Activated CD4-positive, alpha-beta T cell treated with anti-CD3 and anti-CD28 coated beads for 24 hours (primary cell): ENCODE results near the gene TOX4.
"Not testable (repeated sequence)": the region's sequence is repeated elsewhere in the genome, so short reads cannot be mapped to it uniquely, and the experiment has no call there.

Experiments
- DNase-seq, 2 donors: peaks; one replicate each; pipeline ENCODE4 v3.0.0-alpha.2; 2020; ENCODE audit warnings: low read depth in 2 of 2

The TOX4 gene

GRCh38 chr14:21476925-21477681 lies at the start of gene TOX4, which contains the start of gene RAB2B:
Gene TOX4 (plus strand): TSS chr14:21477195. CDS start chr14:21477279, 84 bp downstream.
Gene RAB2B (minus strand): TSS chr14:21476959. CDS start chr14:21476872, 87 bp downstream.
- peak; percentile 82 to 90 for DNase-seq

DNA sequence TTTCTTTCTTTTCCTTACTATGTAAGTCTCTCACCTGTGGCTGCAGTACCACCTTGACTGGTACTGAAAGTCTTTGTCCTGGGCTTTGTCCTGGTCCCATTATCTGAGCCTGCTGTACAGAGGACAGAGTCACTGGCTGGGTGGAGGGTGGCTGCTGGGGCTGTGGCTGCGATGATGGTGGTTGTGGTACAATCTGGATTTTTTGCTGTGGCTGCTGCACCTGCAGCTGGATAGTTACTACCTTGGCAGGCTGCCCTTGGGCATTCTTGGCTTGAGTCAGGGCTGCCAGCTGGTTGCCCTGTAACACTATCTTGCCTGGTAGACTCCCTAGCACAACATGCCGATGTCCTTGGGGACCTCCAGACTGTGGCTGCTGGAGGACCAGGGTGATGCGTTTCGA lies 48.1 kb upstream of the TOX4 start:
- no peak for DNase-seq

DNA sequence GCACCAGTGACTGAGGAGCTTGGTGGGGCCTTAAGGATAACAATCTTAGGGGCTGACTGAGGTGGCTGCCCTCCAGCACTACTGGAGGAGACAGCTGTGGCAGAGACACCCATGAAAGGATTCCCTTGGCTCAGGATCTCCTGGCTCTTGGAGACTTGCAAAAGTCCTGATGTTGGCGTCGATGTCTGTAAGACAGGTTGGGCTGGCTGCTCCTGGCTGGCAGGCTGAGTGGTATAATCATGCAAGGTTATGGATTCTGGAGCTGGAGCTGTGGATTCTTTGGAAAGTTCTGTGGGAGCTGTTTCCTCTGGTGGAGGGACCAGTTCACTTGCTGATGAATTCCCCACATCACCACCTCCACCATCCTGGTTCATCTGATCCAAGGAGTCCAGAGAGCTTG lies 45.9 kb upstream of the TOX4 start:
- no peak for DNase-seq

DNA sequence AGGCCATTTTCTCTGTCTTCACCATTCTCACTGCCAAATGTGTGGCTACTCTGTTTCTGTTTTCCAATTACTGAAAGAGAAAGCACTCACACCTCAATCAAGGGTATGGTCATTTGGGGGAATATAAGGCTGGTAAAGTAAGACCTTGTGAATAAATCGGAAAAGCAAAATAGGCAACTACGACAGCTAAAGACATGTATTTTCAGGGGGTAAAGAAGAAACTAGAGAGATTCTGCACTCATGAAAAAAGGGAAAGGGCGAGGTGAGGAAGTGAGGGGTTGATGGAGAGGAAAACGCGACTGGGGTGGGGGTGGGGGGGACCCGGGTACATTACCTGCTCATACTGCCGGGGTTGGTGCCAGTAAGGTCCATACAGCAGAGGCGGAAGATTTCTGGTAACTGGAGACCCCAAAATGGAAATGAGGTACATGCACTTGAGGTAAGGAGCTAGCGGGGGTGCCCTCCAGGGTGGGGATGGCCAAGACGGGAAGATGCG lies 40.4 kb upstream of the TOX4 start:
- DNase-seq = no peak

DNA sequence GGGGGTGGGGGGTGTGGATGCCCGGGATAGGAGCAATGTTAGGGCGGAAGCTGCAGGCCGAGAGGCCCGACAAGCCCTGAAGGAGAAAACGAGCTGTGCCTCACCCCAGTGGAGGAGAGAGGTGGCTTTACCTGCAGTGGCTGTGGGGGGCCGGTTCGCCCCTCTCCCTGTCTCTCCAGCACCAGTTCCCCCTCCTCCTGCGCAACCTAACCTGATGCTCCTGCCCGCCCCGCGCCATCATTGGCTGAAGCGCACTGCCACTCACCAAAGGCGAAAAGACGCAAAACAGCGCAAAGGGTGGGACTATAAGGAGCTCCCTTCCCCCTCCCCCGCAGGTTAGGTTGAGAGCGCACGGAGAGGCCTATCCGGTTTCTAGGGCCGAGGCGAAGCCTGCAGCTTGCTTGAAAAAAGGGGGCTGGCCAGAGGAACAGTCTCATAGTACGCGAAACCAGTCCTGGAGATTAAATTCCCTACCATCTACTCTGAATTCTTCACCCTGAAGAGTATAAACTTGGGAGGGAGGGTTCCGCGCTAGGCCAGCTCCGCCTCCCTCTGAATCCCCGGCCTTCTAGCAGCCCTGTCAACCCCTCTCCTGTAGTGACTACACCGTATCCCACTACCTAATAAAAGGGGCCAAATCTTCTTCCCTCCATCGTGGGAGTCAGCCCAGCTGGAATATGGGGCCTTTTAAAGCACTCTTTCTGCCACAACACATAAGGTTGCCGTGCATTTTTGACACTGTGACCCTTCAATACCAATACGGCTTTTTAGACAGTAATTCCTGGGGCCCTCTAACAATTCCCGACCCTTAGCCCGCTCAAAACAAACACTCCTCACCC lies 39.7 kb upstream of the TOX4 start:
- DNase-seq = peak; percentile 99

DNA sequence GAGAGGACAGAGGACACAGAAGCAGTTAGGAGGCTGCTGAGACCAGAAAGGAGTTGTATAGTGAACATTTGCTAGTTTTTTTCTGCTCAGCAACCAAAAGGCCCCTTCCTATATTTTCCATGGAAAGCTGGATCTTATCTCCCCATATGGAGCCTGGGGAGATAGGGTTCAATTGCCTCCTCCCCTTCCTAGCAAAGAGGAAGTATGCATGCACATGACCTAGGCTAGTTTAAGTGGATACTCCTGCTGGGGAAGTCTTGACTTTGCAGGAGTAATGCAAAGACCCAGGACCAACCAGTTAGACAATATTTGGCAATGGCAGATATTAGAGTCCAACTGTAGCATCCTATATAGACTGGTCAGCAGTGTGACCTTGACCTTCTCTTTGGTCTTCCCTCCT lies 36.1 kb upstream of the TOX4 start:
- DNase-seq = no peak

GRCh38 chr14:21442657-21443056 lies 34.3 kb upstream of the TOX4 start:
- DNase-seq = not testable (repeated sequence)

DNA sequence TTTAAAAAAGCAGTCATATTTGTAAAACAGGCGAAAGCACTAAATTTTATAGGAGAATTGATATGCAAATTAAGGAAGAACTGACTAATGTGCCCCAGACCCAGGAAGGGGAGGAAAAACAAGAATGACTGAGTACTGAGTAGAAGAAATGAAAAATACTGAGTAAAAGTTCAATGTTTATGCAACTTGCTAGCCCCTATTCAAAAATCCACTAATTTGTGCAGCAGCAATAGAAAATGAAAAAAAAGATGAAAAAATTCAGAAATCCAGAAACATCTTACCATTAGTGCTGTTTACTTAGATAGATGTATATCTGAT lies 27.1 kb upstream of the TOX4 start:
- DNase-seq = no peak

DNA sequence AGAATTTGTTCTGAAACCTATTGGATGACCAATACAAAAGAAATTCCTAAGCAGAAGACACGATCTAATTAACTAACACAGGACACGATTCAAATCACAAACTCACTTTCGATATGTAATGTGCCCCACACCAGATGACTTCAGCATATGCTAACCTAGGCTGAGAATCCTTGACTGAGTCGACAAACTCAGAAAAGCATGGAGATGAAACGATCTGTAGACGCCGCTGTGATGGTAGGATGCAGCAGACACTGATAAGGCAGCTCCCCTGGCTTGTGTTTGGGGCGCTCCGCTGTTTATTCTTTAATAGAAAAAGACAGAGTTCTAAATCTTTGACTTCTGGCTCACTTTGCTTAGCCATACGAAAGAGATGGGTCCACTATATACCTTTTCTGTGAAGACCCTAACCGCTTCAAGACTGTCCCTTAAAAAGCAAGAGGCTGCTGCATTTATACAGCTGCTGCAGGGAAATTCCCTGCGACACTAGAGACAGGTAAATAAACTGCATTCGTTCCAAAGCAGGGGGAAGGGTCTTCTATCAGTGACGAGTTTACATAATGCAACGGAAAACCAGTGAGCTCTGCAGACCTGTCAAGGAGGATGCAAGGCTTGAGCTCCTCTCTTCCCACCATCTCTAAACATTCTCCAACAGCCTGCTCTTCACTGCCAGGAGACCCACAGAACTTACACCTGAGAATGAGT lies 22.0 kb upstream of the TOX4 start:
- DNase-seq = no peak

- peak in 1 of 2 donors; percentile 11 for DNase-seq
Measured at GRCh38 chr14:21455592-21455911, 21.4 kb upstream of the TOX4 start.

- DNase-seq = peak; percentile 98
Measured at GRCh38 chr14:21455912-21456667, 20.9 kb upstream of the TOX4 start, which contains the start of gene CHD8. Gene CHD8 (minus strand): TSS chr14:21456123. CDS start chr14:21431643, 24,480 bp downstream.

DNA sequence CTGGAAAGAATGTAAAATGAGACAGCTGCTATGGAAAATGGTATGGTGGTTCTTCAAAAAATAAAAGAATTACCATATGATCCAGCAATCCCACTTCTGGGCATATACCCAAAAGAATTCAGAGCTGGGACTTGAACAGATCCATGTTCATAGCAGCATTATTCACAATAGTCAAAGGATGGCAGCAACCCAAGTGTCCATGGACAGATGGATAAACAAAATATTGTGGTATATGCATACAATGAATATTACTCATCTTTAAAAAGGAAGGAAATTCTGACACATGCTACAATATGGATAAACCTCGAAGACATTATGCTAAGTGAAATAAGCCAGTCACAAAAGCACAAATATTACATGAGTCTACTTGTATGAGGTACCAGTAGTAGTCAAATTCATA lies 9.4 kb upstream of the TOX4 start:
- no peak for DNase-seq

DNA sequence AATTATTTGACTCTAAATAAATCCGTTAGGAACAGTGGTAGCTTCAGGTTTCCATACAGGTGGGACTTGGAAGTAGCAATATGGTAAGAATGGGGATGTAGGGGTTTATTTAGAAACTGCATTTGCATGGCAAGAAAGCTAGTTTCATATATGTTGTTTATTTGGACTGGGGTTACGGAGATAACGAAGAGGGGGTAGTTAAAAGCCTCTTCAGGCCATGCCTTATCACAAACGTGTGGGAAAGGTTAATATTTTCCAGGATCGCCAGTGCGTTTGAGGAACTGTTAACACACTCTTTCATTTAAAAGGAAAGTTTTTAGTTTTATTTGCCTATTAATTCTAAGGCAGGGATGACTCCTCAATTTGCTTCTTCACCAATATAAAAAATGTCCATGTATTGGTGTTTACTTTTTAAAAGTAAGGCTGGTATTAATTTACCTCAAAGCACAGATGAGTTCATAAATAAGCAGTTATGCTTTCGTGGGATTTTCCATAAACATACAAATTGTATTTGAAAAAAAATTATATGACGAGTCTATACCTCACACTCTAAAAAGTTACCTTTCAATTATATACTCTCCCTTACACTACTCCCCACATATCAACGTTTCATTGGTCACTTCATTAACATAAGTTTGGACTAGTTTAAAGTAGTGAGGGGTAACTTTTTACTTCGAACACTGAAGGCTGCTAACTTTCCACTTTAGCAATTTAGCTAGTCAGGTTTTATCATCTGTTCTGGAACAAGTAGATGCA lies 1.1 kb upstream of the TOX4 start:
- DNase-seq = no peak

DNA sequence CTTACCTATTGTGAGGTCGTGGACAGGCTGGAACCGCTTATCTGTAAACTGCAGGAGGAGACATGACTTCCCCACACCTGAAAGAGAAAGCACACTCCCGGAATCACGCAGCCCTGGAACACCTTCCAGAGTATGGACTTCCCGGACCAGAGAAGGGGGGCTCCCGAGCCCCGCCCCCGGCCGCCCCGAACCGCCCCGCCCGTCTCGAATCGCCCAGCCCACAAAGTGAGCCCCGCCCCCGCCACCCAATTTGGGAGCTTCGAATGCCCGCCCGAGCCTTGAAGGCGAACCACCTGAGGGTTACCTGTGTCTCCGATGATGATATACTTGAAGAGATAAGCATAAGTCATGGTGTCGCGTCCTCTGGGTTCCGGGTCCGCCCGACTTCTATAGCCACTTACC lies 471 bp upstream of the TOX4 start:
- DNase-seq = peak in 1 of 2 donors; percentile 80

DNA sequence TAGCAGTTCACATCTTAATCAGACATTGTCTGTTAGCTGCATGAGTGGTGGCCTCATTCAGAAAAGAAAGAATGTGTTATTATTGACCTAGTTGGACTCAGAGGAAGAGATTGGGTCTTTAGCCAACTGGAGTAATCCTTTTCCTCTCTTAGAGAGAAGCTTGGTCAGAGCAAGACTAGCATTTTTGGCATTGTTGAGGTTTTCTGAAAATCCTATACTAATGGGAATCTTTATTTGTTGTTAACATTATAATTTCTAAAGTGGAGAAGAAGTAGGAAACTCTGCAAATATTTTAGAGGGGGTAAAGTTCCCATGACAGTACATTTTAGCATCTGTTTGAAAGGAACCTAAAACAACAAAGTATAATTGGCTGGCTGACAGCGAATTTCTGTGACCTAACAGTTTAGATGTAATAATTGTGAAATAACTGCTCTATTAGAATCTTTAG lies 9.7 kb downstream of the TOX4 start:
- DNase-seq = no peak

DNA sequence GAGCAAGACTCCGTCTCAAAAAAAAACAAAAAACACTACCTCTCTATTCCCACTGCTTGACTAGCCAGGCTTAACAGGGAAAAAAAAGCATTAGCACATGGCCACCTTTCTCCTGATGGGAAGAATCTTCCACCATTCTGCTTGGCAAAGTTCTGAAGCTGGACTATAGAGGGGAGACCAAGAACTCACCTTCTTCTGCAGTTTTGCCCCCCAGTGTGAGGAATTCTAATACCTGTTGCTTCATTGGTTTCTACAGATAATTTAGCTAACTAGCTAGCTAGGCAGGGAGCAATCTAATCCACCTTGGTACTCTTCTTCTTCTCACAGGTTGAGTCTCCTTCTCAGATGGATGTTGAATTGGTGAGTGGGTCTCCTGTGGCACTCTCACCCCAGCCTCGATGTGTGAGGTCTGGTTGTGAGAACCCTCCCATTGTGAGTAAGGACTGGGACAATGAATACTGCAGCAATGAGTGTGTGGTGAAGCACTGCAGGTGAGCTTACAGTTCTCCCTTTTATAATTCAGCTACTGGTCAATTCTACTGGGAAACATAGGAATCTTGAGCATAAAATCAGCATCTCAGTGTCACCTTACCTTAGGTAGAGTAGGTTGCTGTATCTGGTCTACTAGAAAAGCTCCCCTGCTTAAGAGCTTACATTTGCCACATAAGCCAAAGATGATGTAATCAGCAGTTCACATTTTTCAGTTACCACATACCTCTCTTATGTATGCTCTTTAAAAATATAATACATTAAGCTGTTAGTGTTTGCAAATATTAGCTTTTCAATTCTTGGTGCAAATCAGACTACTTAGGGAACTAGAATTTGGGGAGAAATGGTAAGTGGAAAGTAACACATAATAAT lies 18.1 kb downstream of the TOX4 start:
- DNase-seq = no peak

- DNase-seq = no peak
Measured at GRCh38 chr14:21496453-21496852, 19.5 kb downstream of the TOX4 start.

GRCh38 chr14:21498540-21499526 lies 21.8 kb downstream of the TOX4 start:
- no peak for DNase-seq

DNA sequence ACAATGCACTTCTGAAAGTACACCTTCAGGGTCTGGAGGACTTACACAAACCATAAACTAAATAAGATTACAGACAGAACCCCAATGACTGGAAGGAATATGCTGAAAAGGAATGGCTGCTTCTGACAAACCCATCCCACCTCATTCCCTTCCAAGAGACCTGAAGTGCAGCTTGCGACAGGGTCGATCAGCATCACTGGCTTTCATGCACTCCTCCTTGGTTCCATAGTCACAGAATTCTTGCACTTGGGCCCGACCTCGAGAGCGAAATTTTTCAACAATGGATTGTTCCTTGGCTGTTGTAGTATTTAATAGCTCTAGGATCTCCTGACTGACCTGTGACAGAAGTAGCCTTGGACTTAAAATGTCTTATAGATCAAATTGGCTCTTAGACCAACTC lies 24.6 kb downstream of the TOX4 start:
- no peak for DNase-seq
